GM15510 (cell line): Measurements from ENCODE around the gene OR56A1.

Experiments
- POLR2A ChIP-seq: IDR thresholded peaks from 3 replicates; pipeline ENCODE4 v1.6.1; 2011; ENCODE audit warnings: borderline replicate concordance; ENCODE audit not compliant: insufficient read length; ENCODE audit errors: extremely low read depth

OR56A1 gene

DNA sequence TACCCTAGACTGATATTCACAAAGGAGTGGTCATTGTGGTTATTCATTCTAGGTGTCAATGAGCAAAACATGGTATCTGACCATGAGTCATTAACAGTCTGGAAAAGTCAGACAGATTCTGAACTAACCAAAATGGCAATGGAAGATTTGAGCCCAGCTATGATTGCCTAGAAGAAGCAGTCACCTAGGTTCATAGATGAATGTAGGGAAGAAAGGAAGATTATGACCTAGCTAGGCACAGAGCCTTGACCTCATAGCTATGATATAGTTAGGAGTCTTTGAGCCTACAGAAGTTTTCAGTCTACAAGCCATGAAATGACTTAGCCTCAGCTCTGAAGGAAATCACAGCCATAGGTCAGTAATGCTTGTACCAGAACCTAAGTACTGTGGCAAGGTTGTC is 24.2 kb downstream of the OR56A1 start:
- no peak for TF ChIP-seq POLR2A

DNA sequence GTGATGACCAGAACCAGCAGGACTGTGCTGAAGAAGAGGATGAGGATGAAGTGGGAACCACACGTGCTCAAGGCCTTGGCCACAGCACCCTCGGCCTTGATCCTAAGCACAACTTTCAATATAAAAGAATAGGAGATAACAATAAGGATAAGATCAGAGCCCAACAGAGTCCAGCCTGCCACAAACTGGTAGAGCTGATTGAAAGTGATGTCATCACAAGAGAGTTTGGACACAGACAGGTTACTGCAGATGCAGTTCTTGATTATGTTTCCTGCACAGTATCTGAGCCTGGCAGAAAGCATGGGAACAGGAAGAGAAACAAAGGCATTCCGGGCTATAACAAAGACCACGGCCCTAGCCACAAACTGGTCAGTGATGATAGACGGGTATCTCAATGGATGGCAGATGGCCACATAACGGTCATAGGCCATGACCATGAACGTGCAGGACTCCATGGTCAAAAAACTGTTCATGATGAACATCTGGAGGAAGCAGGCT is 28.3 kb downstream of the OR56A1 start:
- no peak for TF ChIP-seq POLR2A

DNA sequence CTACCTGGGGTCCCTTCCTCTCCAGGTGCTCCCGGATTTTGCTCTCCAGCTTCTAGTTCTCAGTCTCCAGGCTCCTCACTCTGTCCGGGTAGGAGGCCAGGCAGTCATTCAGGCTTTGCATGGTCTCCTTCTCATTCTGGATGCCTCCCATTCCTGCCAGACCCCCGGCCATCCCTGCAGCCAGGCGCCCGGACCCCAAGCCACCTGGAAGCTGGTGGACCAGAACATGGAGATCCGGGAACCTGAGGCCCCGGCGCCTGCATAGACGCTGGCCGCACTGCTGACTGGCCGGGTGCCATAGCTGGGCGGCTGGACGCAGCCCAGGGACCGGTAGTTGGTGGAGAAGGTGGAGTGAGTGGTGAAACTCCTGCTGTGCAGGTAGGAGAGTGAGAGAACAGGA is 35.8 kb downstream of the OR56A1 start:
- TF ChIP-seq POLR2A: no peak

DNA sequence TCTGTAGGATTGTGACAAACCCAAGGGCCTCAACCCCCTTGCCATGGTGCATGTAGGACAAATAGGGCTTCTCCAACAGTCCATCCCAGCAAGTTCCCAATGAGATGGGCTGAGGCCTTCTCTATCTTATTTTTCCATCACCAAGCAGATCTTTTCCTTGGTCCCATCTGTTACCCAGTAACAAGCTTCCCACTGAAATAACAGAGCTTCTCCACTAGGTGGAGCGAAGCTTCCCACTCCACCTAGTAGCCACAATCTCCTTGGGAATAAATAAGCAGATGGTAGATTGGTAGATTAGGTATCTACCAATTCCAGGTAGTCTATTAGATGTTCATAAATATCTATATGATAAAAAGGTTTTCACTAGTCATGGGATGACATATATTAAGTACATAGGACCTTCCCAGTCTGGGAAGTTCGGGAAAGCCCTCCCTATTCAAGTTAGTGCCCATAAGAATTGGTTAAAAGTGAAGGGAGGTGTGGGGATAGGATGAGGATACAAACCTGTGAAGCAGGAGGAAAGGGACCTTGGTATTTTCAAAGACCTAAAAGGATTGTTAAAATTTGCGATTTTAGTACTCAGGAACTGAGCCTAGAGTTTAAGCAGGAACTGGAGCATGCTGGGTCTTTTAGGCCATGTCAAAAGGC is 37.8 kb downstream of the OR56A1 start:
- TF ChIP-seq POLR2A: no peak

DNA sequence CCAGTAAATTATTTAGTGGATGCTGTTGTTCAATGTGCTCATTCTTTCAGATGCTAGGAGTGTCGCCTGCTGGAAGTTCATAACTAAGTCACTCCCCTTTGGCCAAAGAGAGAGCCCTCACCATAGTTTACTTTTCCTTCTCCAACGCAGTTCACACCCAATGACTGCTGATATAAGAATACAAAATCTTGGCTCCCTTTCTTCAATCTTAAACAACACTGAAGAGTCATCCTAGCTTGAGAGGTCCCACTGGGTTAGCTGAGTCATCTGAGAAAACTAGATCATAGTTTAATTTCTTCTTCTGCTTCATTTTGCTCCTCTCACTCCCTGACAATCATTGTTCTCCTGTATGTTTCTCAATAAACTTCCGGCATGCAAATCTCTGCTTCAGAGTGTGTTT is 38.4 kb downstream of the OR56A1 start:
- TF ChIP-seq POLR2A: no peak

DNA sequence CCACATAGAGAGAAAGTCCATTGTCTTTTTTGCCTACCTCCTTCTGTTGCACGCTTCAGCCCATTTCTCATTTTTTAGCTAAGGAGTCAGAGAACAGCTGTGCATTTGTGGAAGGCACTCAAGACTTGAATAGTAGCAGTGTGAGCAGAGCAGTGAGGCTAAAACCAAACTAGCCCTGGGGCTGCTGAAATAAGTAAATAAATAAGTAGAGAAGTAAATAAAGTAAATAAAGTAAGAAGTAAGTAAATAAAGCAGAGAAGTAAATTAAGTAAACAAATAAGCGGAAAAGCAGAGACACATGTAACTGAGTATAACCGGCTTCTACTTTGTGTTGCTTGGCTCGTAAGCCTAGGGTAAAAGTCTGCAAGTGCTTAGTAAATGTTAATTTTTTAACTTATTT is 41.4 kb downstream of the OR56A1 start:
- no peak for TF ChIP-seq POLR2A

DNA sequence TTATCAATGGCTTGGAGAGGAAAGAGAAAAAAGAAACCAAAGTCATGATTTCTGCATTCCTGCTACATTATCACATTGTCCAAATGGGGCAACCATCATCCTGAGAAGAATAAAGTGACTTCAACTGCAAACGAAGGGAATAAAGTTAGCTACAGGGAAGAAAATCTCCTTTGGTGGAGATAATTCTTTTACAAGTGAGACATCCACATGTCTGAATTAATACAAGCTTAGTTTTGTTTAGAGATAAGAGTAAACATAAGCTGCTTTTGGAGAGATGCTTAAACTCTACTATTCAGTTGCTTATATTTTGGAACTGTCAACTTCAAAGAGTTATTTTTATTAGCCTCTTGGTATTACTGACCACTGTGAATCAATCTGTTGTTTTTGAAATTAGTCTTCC is 43.7 kb downstream of the OR56A1 start, which contains the start of gene OR52L1:
OR52L1 (minus strand) TSS at position 101 of the 400 bp plus-strand sequence; CDS start at position 46, 55 bp downstream.
- TF ChIP-seq POLR2A: no peak

DNA sequence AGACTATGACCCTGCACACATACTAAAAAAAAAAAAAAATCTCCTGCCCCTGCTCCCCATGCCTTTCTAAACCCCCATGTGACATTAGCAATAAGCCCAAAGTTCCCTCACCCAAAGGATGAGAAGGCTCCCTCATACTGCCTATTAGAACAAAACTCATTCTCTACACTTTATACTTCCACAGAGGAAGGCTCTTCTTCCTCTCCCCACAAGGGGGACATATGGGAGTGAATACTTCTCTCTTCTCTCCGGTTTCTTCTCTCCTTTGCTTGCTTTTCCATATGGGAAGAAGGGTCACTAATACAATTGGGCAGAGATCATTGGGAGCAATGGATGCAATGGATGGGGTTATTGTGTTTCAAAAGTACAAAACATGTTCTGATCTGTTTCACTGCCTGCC is 47.1 kb downstream of the OR56A1 start:
- TF ChIP-seq POLR2A: no peak

DNA sequence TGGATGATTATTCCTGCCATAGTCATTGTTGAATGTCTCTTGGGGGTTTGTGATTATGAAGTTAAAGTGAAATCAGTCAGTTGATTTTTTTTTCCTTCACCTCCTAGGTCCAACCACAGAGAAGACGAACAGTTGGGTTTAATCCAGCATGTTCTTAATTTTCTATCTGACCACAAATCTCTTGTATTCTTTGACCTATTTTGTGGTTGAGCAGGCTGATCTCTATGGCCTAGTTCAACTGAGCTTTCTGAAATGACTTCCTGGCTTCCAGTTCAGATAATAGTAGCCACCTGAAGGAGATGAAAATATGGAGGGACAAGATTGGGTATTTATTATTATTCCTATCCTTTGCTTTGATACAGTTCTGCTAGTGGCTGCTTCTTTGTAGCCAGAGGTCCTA is 57.0 kb downstream of the OR56A1 start:
- no peak for TF ChIP-seq POLR2A
